Chondrocyte (in vitro differentiated cells): ENCODE results near the gene MAML3. TPM values are rescaled to one million over a fixed set of nuclear protein-coding genes. Genes with fewer than 3 reads are reported as not detected.

ENCODE experiments used
- DNase-seq: peaks from one replicate; pipeline ENCODE4 v3.0.0; 2021; ENCODE audit warnings: mixed read lengths, low spot score
- H3K27ac Mint-ChIP-seq: one replicate; pipeline ENCODE4 v1.8.0; 2021; ENCODE audit warnings: mild to moderate bottlenecking, moderate library complexity, mixed read lengths; ENCODE audit not compliant: unreplicated experiment
- H3K27me3 Mint-ChIP-seq: 2 replicates; pipeline ENCODE4 v1.8.0; 2021; ENCODE audit warnings: low read depth, mixed read lengths
- H3K36me3 Mint-ChIP-seq: 2 replicates; pipeline ENCODE4 v1.8.0; 2021; ENCODE audit warnings: low read depth, mixed read lengths
- H3K4me1 Mint-ChIP-seq: 2 replicates; pipeline ENCODE4 v1.8.0; 2021; ENCODE audit warnings: low read depth, mild to moderate bottlenecking, mixed read lengths
- H3K4me3 Mint-ChIP-seq: one replicate; pipeline ENCODE4 v1.8.0; 2021; ENCODE audit warnings: mild to moderate bottlenecking, moderate library complexity, mixed read lengths; ENCODE audit not compliant: unreplicated experiment
- H3K9me3 Mint-ChIP-seq: 2 replicates; pipeline ENCODE4 v1.8.0; 2021; ENCODE audit warnings: low read depth, mixed read lengths
- CTCF ChIP-seq: fragments of 200-600 bp; sonication (generic); IDR thresholded peaks from 2 replicates; pipeline ENCODE4 v1.5.0; 2021; ENCODE audit warnings: antibody characterized with exemption, mild to moderate bottlenecking, moderate library complexity
- total RNA-seq: library from RNA; stranded (reverse); gene quantifications from 3 replicates; pipeline ENCODE4 v1.2.1, GENCODE V29; 2021

The MAML3 gene
- total RNA-seq, 1 donor from 2014 or later: 1.6 TPM

- H3K4me1 Mint-ChIP-seq: no peaks in the 10 kb centered on the region
- no peak overlapping the region for H3K4me3 Mint-ChIP-seq
- TF ChIP-seq CTCF: no peak
- H3K9me3 Mint-ChIP-seq: no peaks in the 10 kb centered on the region
- H3K36me3 Mint-ChIP-seq: no peaks in the 10 kb centered on the region
- no peak for DNase-seq
- no peak overlapping the region for H3K27ac Mint-ChIP-seq
- H3K27me3 Mint-ChIP-seq: no peaks in the 10 kb centered on the region
These were observed 397.4 kb downstream of the MAML3 start for GRCh38 chr4:139756391-139757180.

- no peak for DNase-seq
- Mint-ChIP-seq H3K36me3 (no peaks in the 10 kb centered on the region), H3K27ac (no peak overlapping the region), H3K9me3 (no peaks in the 10 kb centered on the region), H3K27me3 (no peaks in the 10 kb centered on the region), H3K4me1 (no peaks in the 10 kb centered on the region), H3K4me3 (no peak overlapping the region)
- no peak for TF ChIP-seq CTCF
These were observed 399.0 kb downstream of the MAML3 start for GRCh38 chr4:139754938-139755337.

- Mint-ChIP-seq H3K4me1 (no peaks in the 10 kb centered on the region), H3K27me3 (no peaks in the 10 kb centered on the region), H3K36me3 (no peaks in the 10 kb centered on the region), H3K27ac (no peak overlapping the region), H3K9me3 (no peaks in the 10 kb centered on the region), H3K4me3 (no peak overlapping the region)
- no peak for DNase-seq
- TF ChIP-seq CTCF: no peak
These were observed 400.3 kb downstream of the MAML3 start for GRCh38 chr4:139753686-139754085.

- Mint-ChIP-seq H3K27me3 (no peaks in the 10 kb centered on the region), H3K36me3 (no peaks in the 10 kb centered on the region), H3K4me3 (no peak overlapping the region), H3K9me3 (no peaks in the 10 kb centered on the region), H3K4me1 (peaks cover 6% of the 10 kb centered on the region), H3K27ac (no peak overlapping the region)
- TF ChIP-seq CTCF: no peak
- no peak for DNase-seq
These were observed 404.0 kb downstream of the MAML3 start for GRCh38 chr4:139749835-139750498.

- no peak overlapping the region for H3K4me3 Mint-ChIP-seq
- no peaks in the 10 kb centered on the region for H3K36me3 Mint-ChIP-seq
- no peaks in the 10 kb centered on the region for H3K27me3 Mint-ChIP-seq
- H3K9me3 Mint-ChIP-seq: no peaks in the 10 kb centered on the region
- H3K27ac Mint-ChIP-seq: no peak overlapping the region
- H3K4me1 Mint-ChIP-seq: peaks cover 6% of the 10 kb centered on the region
- no peak for TF ChIP-seq CTCF
- no peak for DNase-seq
These were observed 404.6 kb downstream of the MAML3 start for GRCh38 chr4:139749338-139749737.
